Keratinocyte (primary cell): Measurements from ENCODE around the gene MYBPH. TPM values are rescaled to one million over a fixed set of nuclear protein-coding genes. Genes with fewer than 3 reads are reported as not detected.

Experiments used
- DNase-seq: peaks from one replicate; pipeline ENCODE4 v3.0.0-alpha.2; 2011; ENCODE audit warnings: low read depth, missing footprints, low spot score
- FAIRE-seq: peaks from 2 replicates; lab custom pipeline; 2011; peaks lifted over from hg19 to GRCh38; lab: Jason Lieb, UNC
- H2AFZ ChIP-seq: 2 replicates; pipeline ENCODE4 v1.6.0; 2012; ENCODE audit warnings: low read length, control low read depth, inconsistent platforms; ENCODE audit not compliant: control insufficient read depth
- H3K27ac ChIP-seq: 2 replicates; pipeline ENCODE4 v1.5.1; 2011; ENCODE audit warnings: low read length; ENCODE audit not compliant: control insufficient read depth, insufficient read depth
- H3K27me3 ChIP-seq: 3 replicates; pipeline ENCODE4 v1.6.0; 2011; ENCODE audit warnings: low read length; ENCODE audit not compliant: control insufficient read depth, insufficient read depth; ENCODE audit errors: extremely low read depth
- H3K36me3 ChIP-seq, 2 experiments: 2 replicates in 1 of 2; 3 replicates in 1 of 2; pipeline ENCODE4 v1.5.1; 2011; ENCODE audit warnings: low read length in 2 of 2, mild to moderate bottlenecking in 1 of 2; ENCODE audit not compliant: control insufficient read depth in 2 of 2, insufficient read depth in 2 of 2; ENCODE audit errors: extremely low read depth in 1 of 2
- H3K4me1 ChIP-seq: 3 replicates; pipeline ENCODE4 v1.5.1; 2011; ENCODE audit warnings: low read length; ENCODE audit not compliant: control insufficient read depth, insufficient read depth; ENCODE audit errors: extremely low read depth
- H3K4me2 ChIP-seq: 3 replicates; pipeline ENCODE4 v1.6.0; 2011; ENCODE audit warnings: low read depth, low read length; ENCODE audit not compliant: control insufficient read depth, insufficient read depth; ENCODE audit errors: extremely low read depth
- H3K4me3 ChIP-seq, 3 experiments: fragments of 200-600 bp in 1 of 3; sonication (generic) in 1 of 3; 2 replicates in 2 of 3; 3 replicates in 1 of 3; pipeline ENCODE4 v1.5.1; 2011 to 2016; ENCODE audit warnings: low read length in 3 of 3, mild to moderate bottlenecking in 3 of 3, control low read depth in 2 of 3, inconsistent platforms in 1 of 3, low read depth in 1 of 3, mixed read lengths in 1 of 3, mixed run types in 1 of 3, moderate library complexity in 1 of 3; ENCODE audit not compliant: control insufficient read depth in 2 of 3, insufficient read depth in 2 of 3; ENCODE audit errors: extremely low read depth in 1 of 3
- H3K79me2 ChIP-seq: 2 replicates; pipeline ENCODE4 v1.6.0; 2012; ENCODE audit warnings: low read length; ENCODE audit not compliant: control insufficient read depth, insufficient read depth
- H3K9ac ChIP-seq: 3 replicates; pipeline ENCODE4 v1.6.0; 2011; ENCODE audit warnings: low read length; ENCODE audit not compliant: control insufficient read depth, insufficient read depth; ENCODE audit errors: extremely low read depth
- H3K9me1 ChIP-seq: 3 replicates; pipeline ENCODE4 v1.6.0; 2011; ENCODE audit warnings: low read length; ENCODE audit not compliant: control insufficient read depth, insufficient read depth; ENCODE audit errors: extremely low read depth
- H3K9me3 ChIP-seq: 2 replicates; pipeline ENCODE4 v1.5.1; 2012; ENCODE audit warnings: low read depth, low read length; ENCODE audit not compliant: control insufficient read depth
- H4K20me1 ChIP-seq: 3 replicates; pipeline ENCODE4 v1.6.0; 2011; ENCODE audit warnings: low read length; ENCODE audit not compliant: control insufficient read depth, insufficient read depth; ENCODE audit errors: extremely low read depth
- CTCF ChIP-seq, 3 experiments: IDR thresholded peaks in 1 of 3; conservative IDR thresholded peaks in 1 of 3; optimal IDR thresholded peaks in 1 of 3; 2 replicates in 2 of 3; 3 replicates in 1 of 3; pipeline versions ENCODE3 to v1.5.1; 2011; ENCODE audit warnings: low read length in 3 of 3, mild to moderate bottlenecking in 3 of 3, moderate library complexity in 2 of 3, control low read depth in 1 of 3, inconsistent platforms in 1 of 3; ENCODE audit not compliant: insufficient read depth in 2 of 3; ENCODE audit errors: extremely low read depth in 1 of 3
- EZH2 ChIP-seq: IDR thresholded peaks from one replicate; pipeline ENCODE4 v1.6.1; 2012; ENCODE audit warnings: inconsistent platforms, mild to moderate bottlenecking, low read length, moderate library complexity
- dilution Hi-C: fragments of 300-500 bp; cut with MboI; formaldehyde crosslinking; loops from one replicate; pipeline ENCODE4 v1.7.0; 2020; ENCODE audit warnings: low sequenced_read_pairs; ENCODE audit not compliant: extremely low pct_ligation_motif_present
- polyA plus RNA-seq, 5 experiments: library from polyadenylated mRNA; depleted of rRNA in 3 of 5; stranded (reverse) in 3 of 5; stranded (forward) in 1 of 5; unstranded in 1 of 5; fragments of >200 nt; gene quantifications; 1 replicate in 1 of 5; 2 replicates in 3 of 5; 3 replicates in 1 of 5; pipeline versions ENCODE4 v1.2.1 to v1.2.3, GENCODE V29; 2011 to 2012; ENCODE audit warnings: missing spikeins in 2 of 5, low read depth in 1 of 5, low replicate concordance in 1 of 5

Gene MYBPH
- polyA plus RNA-seq, 1 donor (not counting 4 experiments of a cell fraction or from before 2014, with no cell fraction given) = not detected

- no peak overlapping the region for H2AFZ ChIP-seq
- FAIRE-seq (no peak), DNase-seq (no peak)
- no peaks in the 10 kb centered on the region for H3K4me1 ChIP-seq
- no peaks in the 10 kb centered on the region for H3K9me3 ChIP-seq
- no peak overlapping the region for H3K27ac ChIP-seq
- H3K27me3 ChIP-seq = peaks cover 13% of the 10 kb centered on the region
- TF ChIP-seq CTCF (optimal IDR thresholded peaks at IDR 0.05 in 1 of 3, IDR thresholded peaks at IDR 0.05 in 1 of 3, conservative IDR thresholded peaks at IDR 0.05 in 1 of 3; ENCODE audit: extremely low read depth in 1 of 3, insufficient read depth in 2 of 3, low read length in 3 of 3) = no peak
- TF ChIP-seq EZH2 = no peak
- dilution Hi-C loops = no loop called here
- no peaks in the 10 kb centered on the region for H4K20me1 ChIP-seq
- H3K79me2 ChIP-seq = no peaks in the 10 kb centered on the region
- no peaks in the 10 kb centered on the region for H3K36me3 ChIP-seq
- no peaks in the 10 kb centered on the region for H3K9me1 ChIP-seq
- H3K4me2 ChIP-seq = no peak overlapping the region
- no peak overlapping the region for H3K9ac ChIP-seq
- no peak overlapping the region for H3K4me3 ChIP-seq
These were observed 7.8 kb downstream of the MYBPH start for GRCh38 chr1:203167913-203168200.

- TF ChIP-seq EZH2 = no peak
- no peak for TF ChIP-seq CTCF (optimal IDR thresholded peaks at IDR 0.05 in 1 of 3, IDR thresholded peaks at IDR 0.05 in 1 of 3, conservative IDR thresholded peaks at IDR 0.05 in 1 of 3; ENCODE audit: extremely low read depth in 1 of 3, insufficient read depth in 2 of 3, low read length in 3 of 3)
- H3K9me1 ChIP-seq = no peaks in the 10 kb centered on the region
- no peaks in the 10 kb centered on the region for H3K79me2 ChIP-seq
- no peak overlapping the region for H3K4me2 ChIP-seq
- no peak overlapping the region for H3K9ac ChIP-seq
- no peak for FAIRE-seq
- no peaks in the 10 kb centered on the region for H3K9me3 ChIP-seq
- H3K27me3 ChIP-seq = peaks cover 15% of the 10 kb centered on the region
- H2AFZ ChIP-seq = no peak overlapping the region
- H3K36me3 ChIP-seq = no peaks in the 10 kb centered on the region
- H3K27ac ChIP-seq = no peak overlapping the region
- dilution Hi-C loops = no loop called here
- no peak for DNase-seq
- no peaks in the 10 kb centered on the region for H3K4me1 ChIP-seq
- H3K4me3 ChIP-seq = no peak overlapping the region
- H4K20me1 ChIP-seq = no peaks in the 10 kb centered on the region
These were observed 8.4 kb downstream of the MYBPH start for GRCh38 chr1:203167026-203167912.
